Loucy (cell line): ENCODE results near the gene BSND.

Source experiments
- EZH2phosphoT487 ChIP-seq: fragments of 200-600 bp; IDR thresholded peaks from 2 replicates; pipeline ENCODE4 v1.6.1; 2018; ENCODE audit warnings: antibody characterized with exemption, mild to moderate bottlenecking, moderate library complexity, borderline replicate concordance
- TF ChIP-seq, protein P1 (sequence below): fragments of 200-600 bp; sonication (generic); conservative IDR thresholded peaks from 2 replicates; pipeline ENCODE4 v1.5.1; 2014; ENCODE audit warnings: mild to moderate bottlenecking, antibody characterized with exemption, low read length

DNA sequence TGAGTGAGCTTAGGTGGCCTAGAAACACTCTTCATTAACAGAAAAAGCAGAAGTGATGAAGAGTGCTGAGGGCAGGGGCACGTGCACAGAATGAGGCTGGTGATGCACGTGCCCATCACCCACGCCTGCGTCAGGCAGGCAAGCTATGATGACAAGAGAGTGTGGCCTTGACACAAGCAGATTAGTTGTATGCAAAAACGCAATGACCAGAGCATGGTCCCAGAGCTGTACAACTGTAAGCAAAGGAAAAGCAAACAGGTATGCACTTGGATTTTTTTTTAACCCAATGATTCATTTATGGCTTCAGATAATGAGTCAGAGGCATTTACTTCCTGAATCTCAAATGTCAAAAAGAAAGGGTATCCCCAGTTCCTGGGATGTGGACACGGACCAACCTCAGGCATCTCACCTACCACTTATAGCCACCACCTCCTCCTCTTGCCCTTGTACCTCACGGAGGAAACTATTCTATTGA is 27.4 kb upstream of the BSND start:
- TF ChIP-seq, protein P1, sequence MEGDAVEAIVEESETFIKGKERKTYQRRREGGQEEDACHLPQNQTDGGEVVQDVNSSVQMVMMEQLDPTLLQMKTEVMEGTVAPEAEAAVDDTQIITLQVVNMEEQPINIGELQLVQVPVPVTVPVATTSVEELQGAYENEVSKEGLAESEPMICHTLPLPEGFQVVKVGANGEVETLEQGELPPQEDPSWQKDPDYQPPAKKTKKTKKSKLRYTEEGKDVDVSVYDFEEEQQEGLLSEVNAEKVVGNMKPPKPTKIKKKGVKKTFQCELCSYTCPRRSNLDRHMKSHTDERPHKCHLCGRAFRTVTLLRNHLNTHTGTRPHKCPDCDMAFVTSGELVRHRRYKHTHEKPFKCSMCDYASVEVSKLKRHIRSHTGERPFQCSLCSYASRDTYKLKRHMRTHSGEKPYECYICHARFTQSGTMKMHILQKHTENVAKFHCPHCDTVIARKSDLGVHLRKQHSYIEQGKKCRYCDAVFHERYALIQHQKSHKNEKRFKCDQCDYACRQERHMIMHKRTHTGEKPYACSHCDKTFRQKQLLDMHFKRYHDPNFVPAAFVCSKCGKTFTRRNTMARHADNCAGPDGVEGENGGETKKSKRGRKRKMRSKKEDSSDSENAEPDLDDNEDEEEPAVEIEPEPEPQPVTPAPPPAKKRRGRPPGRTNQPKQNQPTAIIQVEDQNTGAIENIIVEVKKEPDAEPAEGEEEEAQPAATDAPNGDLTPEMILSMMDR = no peak
- no peak for TF ChIP-seq EZH2phosphoT487
